LNCaP clone FGC (cell line): ENCODE measurements around the gene P3H2.

ENCODE experiments used
- DNase-seq: peaks from one replicate; pipeline ENCODE4 v3.0.0-alpha.2; 2011; ENCODE audit warnings: low read depth
- H3K4me3 ChIP-seq: 2 replicates; pipeline ENCODE4 v1.5.1; 2011; ENCODE audit warnings: mild to moderate bottlenecking, low read depth, low read length, control low read depth
- TF ChIP-seq, protein P1 (sequence below): IDR thresholded peaks from 2 replicates; pipeline ENCODE4 v1.5.1; 2012; ENCODE audit warnings: mild to moderate bottlenecking; ENCODE audit not compliant: control insufficient read depth, insufficient read depth; ENCODE audit errors: extremely low read depth

The P3H2 gene

DNA sequence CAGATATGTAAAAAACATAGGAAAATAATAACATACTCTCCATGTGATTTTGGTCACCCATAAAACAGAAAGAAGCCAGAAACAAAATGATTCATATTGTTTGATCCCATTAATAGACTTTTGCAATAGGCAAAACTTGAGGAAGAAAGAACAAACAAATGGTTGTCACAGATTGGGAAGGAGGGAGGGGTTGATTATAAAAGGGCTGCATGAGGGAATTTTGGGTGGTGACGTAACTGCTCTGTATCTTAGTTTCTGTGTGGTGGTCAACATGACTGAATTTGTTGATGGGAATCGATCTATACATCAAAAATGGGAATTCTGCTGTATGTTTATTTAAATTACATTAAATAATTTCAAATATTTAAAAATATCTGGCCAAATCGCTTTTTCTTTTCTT, 86.3 kb downstream of the P3H2 start:
- no peak overlapping the region for H3K4me3 ChIP-seq
- no peak for DNase-seq
- TF ChIP-seq, protein P1, sequence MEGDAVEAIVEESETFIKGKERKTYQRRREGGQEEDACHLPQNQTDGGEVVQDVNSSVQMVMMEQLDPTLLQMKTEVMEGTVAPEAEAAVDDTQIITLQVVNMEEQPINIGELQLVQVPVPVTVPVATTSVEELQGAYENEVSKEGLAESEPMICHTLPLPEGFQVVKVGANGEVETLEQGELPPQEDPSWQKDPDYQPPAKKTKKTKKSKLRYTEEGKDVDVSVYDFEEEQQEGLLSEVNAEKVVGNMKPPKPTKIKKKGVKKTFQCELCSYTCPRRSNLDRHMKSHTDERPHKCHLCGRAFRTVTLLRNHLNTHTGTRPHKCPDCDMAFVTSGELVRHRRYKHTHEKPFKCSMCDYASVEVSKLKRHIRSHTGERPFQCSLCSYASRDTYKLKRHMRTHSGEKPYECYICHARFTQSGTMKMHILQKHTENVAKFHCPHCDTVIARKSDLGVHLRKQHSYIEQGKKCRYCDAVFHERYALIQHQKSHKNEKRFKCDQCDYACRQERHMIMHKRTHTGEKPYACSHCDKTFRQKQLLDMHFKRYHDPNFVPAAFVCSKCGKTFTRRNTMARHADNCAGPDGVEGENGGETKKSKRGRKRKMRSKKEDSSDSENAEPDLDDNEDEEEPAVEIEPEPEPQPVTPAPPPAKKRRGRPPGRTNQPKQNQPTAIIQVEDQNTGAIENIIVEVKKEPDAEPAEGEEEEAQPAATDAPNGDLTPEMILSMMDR = no peak

DNA sequence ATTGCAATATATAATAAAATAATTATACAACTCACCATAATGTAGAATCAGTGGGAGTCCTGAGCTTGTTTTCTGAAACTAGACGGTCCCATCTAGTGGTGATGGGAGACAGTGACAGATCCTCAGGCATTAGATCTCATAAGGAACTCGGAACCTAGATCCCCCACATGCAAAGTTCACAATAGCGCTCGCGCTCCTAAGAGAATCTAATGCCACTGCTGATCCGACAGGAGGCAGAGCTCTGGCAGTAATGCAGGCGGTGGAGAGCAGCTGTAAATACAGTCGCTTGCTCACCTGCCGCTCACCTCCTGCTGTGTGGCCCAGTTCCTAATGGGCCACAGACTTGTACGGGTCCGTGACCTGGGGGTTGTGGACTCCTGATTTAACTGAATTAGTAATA, 87.8 kb downstream of the P3H2 start:
- DNase-seq = no peak
- TF ChIP-seq, protein P1 = no peak
- H3K4me3 ChIP-seq = no peak overlapping the region

DNA sequence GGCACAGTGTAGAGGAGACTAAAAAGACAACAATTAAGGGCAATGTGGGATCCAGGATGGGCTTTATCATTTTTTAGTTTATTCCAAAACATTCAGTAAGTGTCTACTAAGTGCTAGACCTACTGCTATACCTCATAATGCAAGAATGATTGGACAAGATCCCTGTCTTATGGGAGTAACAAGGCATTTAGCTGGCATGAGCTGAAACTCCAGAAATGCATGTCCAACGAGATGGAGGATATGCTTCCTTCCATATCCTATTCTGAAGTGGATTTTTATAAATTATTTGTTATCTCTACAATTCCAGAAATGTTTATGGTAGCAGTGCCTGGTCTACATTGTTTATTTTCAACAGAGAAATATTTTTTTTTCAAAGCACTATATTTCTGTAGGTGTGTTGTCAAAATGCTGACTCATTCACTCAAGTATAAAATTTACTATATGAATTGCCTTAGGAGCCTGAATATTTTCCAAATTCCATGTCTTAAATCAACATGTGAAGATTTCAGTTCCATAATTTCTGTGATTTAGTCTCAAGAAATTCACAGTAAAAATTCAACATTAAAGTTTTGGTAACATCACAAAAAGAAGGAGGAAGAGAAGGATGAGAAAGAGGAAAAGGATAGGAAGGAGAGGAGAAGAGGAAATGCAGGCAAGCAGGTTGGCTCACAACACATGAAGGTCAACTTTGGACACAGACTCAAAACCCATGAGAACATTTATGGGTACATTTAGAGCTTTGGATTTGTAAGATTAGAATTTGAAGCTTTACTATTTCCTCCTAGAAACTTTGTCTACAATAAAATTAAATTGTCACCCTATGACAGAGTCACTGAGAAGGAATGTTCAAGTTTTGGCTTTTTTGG, 88.6 kb downstream of the P3H2 start:
- TF ChIP-seq, protein P1 = no peak
- H3K4me3 ChIP-seq = no peak overlapping the region
- peak; percentile 59 for DNase-seq

DNA sequence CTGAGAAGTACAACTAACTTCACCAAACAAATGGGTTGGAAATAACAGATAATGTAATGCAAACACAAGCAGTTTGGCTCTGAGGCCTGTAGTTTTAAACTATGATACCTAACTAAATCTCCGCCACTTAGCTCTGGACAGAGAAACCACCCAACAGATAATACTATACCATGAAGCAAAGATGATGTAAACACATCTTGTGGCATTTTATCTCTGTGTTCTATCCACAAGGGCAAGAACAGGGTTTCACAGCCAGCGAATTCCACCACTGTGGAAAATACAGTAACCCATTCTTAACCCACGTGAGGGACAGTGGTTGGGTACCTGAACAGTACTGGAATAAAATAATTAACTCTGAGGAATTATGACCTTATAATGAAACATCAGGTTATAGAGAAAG, 93.6 kb downstream of the P3H2 start:
- no peak overlapping the region for H3K4me3 ChIP-seq
- DNase-seq = no peak
- TF ChIP-seq, protein P1 = no peak

DNA sequence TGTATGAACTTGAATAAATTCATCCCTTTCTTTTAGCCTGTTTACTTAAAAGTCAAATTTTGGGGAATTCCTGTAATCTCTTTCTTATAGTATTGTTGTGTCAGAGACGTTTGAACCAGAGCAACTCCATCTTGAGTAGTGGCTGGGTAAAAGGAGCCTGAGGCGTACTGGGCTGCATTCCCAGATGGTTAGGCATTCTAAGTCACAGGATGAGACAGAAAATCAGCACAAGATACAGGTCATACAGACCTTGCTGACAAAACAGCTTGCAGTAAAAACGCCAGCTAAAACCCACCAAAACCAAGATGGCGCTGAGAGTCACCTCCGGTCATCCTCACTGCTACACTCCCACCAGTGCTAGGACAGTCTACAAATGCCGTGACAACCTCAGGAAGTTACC, 94.5 kb downstream of the P3H2 start:
- no peak overlapping the region for H3K4me3 ChIP-seq
- DNase-seq = no peak
- TF ChIP-seq, protein P1 = no peak

DNA sequence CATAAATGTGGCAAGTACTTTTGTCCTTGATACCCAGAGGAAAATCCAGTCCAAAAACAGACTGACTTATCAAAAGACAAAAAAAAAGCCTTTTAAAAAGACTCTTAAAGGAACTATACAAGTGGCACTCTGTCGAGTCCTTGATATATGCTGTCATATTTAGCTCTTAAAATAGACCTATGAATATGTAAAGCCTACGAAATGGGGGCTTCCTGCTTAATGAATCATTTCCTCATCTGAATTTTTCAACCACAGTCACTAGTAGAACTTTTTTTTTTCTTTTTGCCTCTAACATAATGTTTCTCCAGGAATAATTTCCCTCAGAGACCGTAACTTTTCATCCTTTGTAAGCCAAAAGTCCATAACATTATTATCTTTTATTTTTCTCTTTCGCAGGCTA, 95.8 kb downstream of the P3H2 start:
- TF ChIP-seq, protein P1 = no peak
- no peak overlapping the region for H3K4me3 ChIP-seq
- DNase-seq = no peak

DNA sequence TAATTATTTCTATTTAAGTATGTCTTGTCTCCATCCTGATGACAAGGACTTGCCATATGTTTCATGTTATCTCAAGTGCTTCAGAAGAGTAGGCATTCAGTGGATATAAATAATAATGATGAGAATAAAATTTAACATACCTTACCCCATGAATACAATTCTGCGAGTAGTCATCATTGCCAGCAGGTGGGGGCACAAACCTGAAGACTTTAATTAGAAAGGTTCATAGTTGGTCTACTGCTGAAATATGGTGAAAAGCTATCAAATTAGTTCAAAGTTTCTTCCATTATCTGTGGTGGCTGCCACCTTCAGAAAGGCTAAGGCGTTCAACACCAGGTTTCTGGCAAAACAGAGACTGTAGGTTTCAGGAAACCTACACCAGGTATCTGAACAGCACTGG, 100.9 kb downstream of the P3H2 start:
- DNase-seq = no peak
- no peak overlapping the region for H3K4me3 ChIP-seq
- TF ChIP-seq, protein P1 = 0 out of 2 replicates have a peak, but pooled peaks have one; percentile 20
